ENCODE data around the gene CFAP77.

- TF ChIP-seq CTCF (IDR thresholded peaks at IDR 0.05) (no peak), POLR2A (IDR thresholded peaks at IDR 0.05) (no peak)
These were observed at the start of gene CFAP77 for GRCh38 chr9:132409828-132410528.
